Measurements from ENCODE around the gene SLC7A6OS.
"Not testable (repeated sequence)": the region's sequence is repeated elsewhere in the genome, so short reads cannot be mapped to it uniquely, and the experiment has no call there.

SLC7A6OS gene

GRCh38 chr16:68297908-68298307, 12.8 kb downstream of the SLC7A6OS start:
- DNase-seq = no peak

GRCh38 chr16:68296693-68297092, 14.1 kb downstream of the SLC7A6OS start:
- no peak for DNase-seq

GRCh38 chr16:68296291-68296690, 14.5 kb downstream of the SLC7A6OS start:
- DNase-seq = no peak

- no peak for DNase-seq
Observed at GRCh38 chr16:68292425-68292824, 18.3 kb downstream of the SLC7A6OS start.

GRCh38 chr16:68291227-68291626, 19.5 kb downstream of the SLC7A6OS start:
- no peak for DNase-seq

GRCh38 chr16:68290450-68290849, 20.3 kb downstream of the SLC7A6OS start:
- DNase-seq = no peak

GRCh38 chr16:68289621-68290329, 21.0 kb downstream of the SLC7A6OS start:
- no peak for DNase-seq

- DNase-seq = no peak
Observed at GRCh38 chr16:68289202-68289601, 21.5 kb downstream of the SLC7A6OS start.

- DNase-seq = not testable (repeated sequence)
Observed at GRCh38 chr16:68288796-68289195, 21.9 kb downstream of the SLC7A6OS start.

- no peak for DNase-seq
Observed at GRCh38 chr16:68288252-68288650, 22.5 kb downstream of the SLC7A6OS start.

- DNase-seq = no peak
Observed at GRCh38 chr16:68287276-68288251, 23.2 kb downstream of the SLC7A6OS start.

GRCh38 chr16:68286153-68287074, 24.3 kb downstream of the SLC7A6OS start:
- no peak for DNase-seq

- DNase-seq = no peak
Observed at GRCh38 chr16:68285683-68286082, 25.1 kb downstream of the SLC7A6OS start.

- no peak for DNase-seq
Observed at GRCh38 chr16:68284847-68285246, 25.9 kb downstream of the SLC7A6OS start.

GRCh38 chr16:68283801-68284598, 26.7 kb downstream of the SLC7A6OS start:
- no peak for DNase-seq

GRCh38 chr16:68283346-68283745, 27.4 kb downstream of the SLC7A6OS start:
- DNase-seq = no peak

- no peak for DNase-seq
Observed at GRCh38 chr16:68282064-68282452, 28.7 kb downstream of the SLC7A6OS start.

- DNase-seq = no peak
Observed at GRCh38 chr16:68281368-68282063, 29.2 kb downstream of the SLC7A6OS start.

GRCh38 chr16:68279726-68280558, 30.8 kb downstream of the SLC7A6OS start:
- no peak for DNase-seq

GRCh38 chr16:68276223-68276622, 34.5 kb downstream of the SLC7A6OS start:
- no peak for DNase-seq
